Panc1 (cell line): ENCODE measurements around the gene CACNA1C.

ENCODE experiments used
- POLR2AphosphoS5 ChIP-seq: IDR thresholded peaks from 2 replicates; pipeline ENCODE4 v1.6.1; 2012; ENCODE audit warnings: mild to moderate bottlenecking, low read depth, low read length, moderate library complexity
- REST ChIP-seq, 2 experiments: IDR thresholded peaks; 2 replicates each; pipeline ENCODE4 v1.6.1; 2011 to 2012; ENCODE audit warnings: low read depth in 2 of 2, control low read depth in 1 of 2, low read length in 1 of 2, mild to moderate bottlenecking in 1 of 2, moderate library complexity in 1 of 2; ENCODE audit not compliant: insufficient read depth in 1 of 2
- TCF7L2 ChIP-seq: IDR thresholded peaks from 2 replicates; pipeline ENCODE4 v1.6.1; 2011; ENCODE audit warnings: mild to moderate bottlenecking, low read depth, low read length, inconsistent platforms
- TF ChIP-seq, protein P1 (sequence below): fragments of 450-650 bp; IDR thresholded peaks from 2 replicates; pipeline ENCODE4 v1.5.1; 2017; ENCODE audit warnings: mild to moderate bottlenecking

DNA sequence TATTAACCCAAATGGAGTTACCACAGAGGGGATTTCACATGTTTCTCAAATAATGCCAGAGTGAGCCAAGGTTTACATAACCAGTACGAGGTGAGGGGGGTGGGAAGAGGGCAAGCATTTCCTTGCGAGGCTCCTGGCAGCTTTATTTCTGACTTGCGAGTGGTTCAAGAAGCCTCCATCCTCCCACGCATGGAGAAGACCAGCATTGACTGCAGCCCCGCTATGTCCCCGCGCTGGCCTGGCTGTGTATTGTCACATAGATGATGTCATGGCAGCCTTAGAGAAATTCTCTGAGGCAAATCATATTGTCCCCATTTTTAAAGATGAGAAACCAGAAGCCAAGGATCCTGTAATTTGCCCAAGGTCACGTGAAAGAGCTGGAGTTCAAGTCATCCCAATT, 188.2 kb downstream of the CACNA1C start:
- TF ChIP-seq TCF7L2 (no peak), POLR2AphosphoS5 (no peak), REST (IDR thresholded peaks at IDR 0.05; ENCODE audit: insufficient read depth in 1 of 2, low read depth in 2 of 2, low read length in 1 of 2) (no peak)
- TF ChIP-seq, protein P1, sequence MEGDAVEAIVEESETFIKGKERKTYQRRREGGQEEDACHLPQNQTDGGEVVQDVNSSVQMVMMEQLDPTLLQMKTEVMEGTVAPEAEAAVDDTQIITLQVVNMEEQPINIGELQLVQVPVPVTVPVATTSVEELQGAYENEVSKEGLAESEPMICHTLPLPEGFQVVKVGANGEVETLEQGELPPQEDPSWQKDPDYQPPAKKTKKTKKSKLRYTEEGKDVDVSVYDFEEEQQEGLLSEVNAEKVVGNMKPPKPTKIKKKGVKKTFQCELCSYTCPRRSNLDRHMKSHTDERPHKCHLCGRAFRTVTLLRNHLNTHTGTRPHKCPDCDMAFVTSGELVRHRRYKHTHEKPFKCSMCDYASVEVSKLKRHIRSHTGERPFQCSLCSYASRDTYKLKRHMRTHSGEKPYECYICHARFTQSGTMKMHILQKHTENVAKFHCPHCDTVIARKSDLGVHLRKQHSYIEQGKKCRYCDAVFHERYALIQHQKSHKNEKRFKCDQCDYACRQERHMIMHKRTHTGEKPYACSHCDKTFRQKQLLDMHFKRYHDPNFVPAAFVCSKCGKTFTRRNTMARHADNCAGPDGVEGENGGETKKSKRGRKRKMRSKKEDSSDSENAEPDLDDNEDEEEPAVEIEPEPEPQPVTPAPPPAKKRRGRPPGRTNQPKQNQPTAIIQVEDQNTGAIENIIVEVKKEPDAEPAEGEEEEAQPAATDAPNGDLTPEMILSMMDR = no peak
